Endothelial cell of umbilical vein (primary cell): ENCODE data around the gene BMPER. TPM values are rescaled to one million over a fixed set of nuclear protein-coding genes. Genes with fewer than 3 reads are reported as not detected.

Source experiments
- BruUV-seq: library from RNA; stranded (reverse); fragments of 400-500 nt; replicated peaks from 2 replicates; lab custom pipeline; 2021; lab: Mats Ljungman, UMichigan
- CTCF ChIA-PET: fragments of 300-600, 350-600 bp; sonication (Branson Sonifier 250); formaldehyde crosslinking; loops from one replicate; lab custom pipeline; 2021; ENCODE audit warnings: antibody characterized with exemption, inconsistent platforms; lab: Charles Lee
- POLR2A ChIA-PET: fragments of 300-600, 350-600 bp; sonication (Branson Sonifier 250); formaldehyde crosslinking; loops from one replicate; lab custom pipeline; 2021; ENCODE audit warnings: antibody characterized with exemption, inconsistent platforms; lab: Charles Lee
- DNase-seq: peaks from one replicate; pipeline ENCODE4 v3.0.0-alpha.2; 2011; ENCODE audit warnings: low read depth, low spot score
- FAIRE-seq: peaks from 2 replicates; lab custom pipeline; 2011; peaks lifted over from hg19 to GRCh38; lab: Jason Lieb, UNC
- H2AFZ ChIP-seq: 2 replicates; pipeline ENCODE4 v1.6.0; 2012; ENCODE audit warnings: low read depth, low read length, control low read depth, inconsistent platforms
- H3K27ac ChIP-seq: 2 replicates; pipeline ENCODE4 v1.5.1; 2011; ENCODE audit warnings: low read depth, mild to moderate bottlenecking, control low read depth, low read length, moderate library complexity; ENCODE audit not compliant: insufficient read depth
- H3K27me3 ChIP-seq, 2 experiments: 2 replicates each; pipeline versions ENCODE4 v1.6.0 to v1.6.1; 2011; ENCODE audit warnings: low read length in 2 of 2, mixed read lengths in 1 of 2; ENCODE audit not compliant: control insufficient read depth in 2 of 2, insufficient read depth in 2 of 2
- H3K36me3 ChIP-seq, 2 experiments: 2 replicates in 1 of 2; 3 replicates in 1 of 2; pipeline ENCODE4 v1.5.1; 2011; ENCODE audit warnings: low read length in 2 of 2, mild to moderate bottlenecking in 1 of 2, moderate library complexity in 1 of 2; ENCODE audit not compliant: control insufficient read depth in 2 of 2, insufficient read depth in 2 of 2; ENCODE audit errors: extremely low read depth in 1 of 2
- H3K4me1 ChIP-seq: 3 replicates; pipeline ENCODE4 v1.5.1; 2011; ENCODE audit warnings: mild to moderate bottlenecking, low read length; ENCODE audit not compliant: control insufficient read depth, insufficient read depth; ENCODE audit errors: extremely low read depth
- H3K4me2 ChIP-seq: 2 replicates; pipeline ENCODE4 v1.6.1; 2011; ENCODE audit warnings: low read length, control low read depth, mixed read lengths; ENCODE audit not compliant: insufficient read depth
- H3K4me3 ChIP-seq, 3 experiments: fragments of 200-600 bp in 1 of 3; sonication (generic), shearing (Covaris generic) in 1 of 3; replicated peaks in 1 of 3; 2 replicates each; pipeline ENCODE4 v1.5.1; 2011 to 2016; ENCODE audit warnings: control low read depth in 3 of 3, low read length in 3 of 3, mild to moderate bottlenecking in 2 of 3, inconsistent platforms in 1 of 3, low read depth in 1 of 3, moderate library complexity in 1 of 3; ENCODE audit not compliant: insufficient read depth in 1 of 3
- H3K79me2 ChIP-seq: 2 replicates; pipeline ENCODE4 v1.6.0; 2012; ENCODE audit warnings: low read length, inconsistent platforms; ENCODE audit not compliant: control insufficient read depth, insufficient read depth
- H3K9ac ChIP-seq: replicated peaks from 2 replicates; pipeline ENCODE3; 2011; ENCODE audit warnings: low read length, control low read depth; ENCODE audit not compliant: insufficient read depth; ENCODE audit errors: extremely low read depth
- H3K9me1 ChIP-seq: replicated peaks from 3 replicates; pipeline ENCODE4 v1.6.0; 2011; ENCODE audit warnings: mild to moderate bottlenecking, low read length; ENCODE audit not compliant: control insufficient read depth, insufficient read depth; ENCODE audit errors: extremely low read depth
- H3K9me3 ChIP-seq: replicated peaks from 2 replicates; pipeline ENCODE4 v1.5.1; 2012; ENCODE audit warnings: low read length, inconsistent platforms; ENCODE audit not compliant: control insufficient read depth, insufficient read depth
- H4K20me1 ChIP-seq: replicated peaks from 2 replicates; pipeline ENCODE3; 2011; ENCODE audit warnings: mild to moderate bottlenecking, low read length; ENCODE audit not compliant: control insufficient read depth, insufficient read depth; ENCODE audit errors: extremely low read depth
- EZH2 ChIP-seq: IDR thresholded peaks from 2 replicates; pipeline ENCODE4 v1.6.1; 2012; ENCODE audit warnings: borderline replicate concordance, low read depth, mild to moderate bottlenecking, moderate library complexity, low read length, inconsistent platforms; ENCODE audit not compliant: severe bottlenecking
- FOS ChIP-seq: IDR thresholded peaks from 2 replicates; pipeline ENCODE4 v1.6.1; 2011; ENCODE audit warnings: mild to moderate bottlenecking, low read length, moderate library complexity, borderline replicate concordance; ENCODE audit not compliant: insufficient read depth
- GATA2 ChIP-seq: IDR thresholded peaks from 2 replicates; pipeline ENCODE4 v1.7.0; 2011; ENCODE audit warnings: low read depth, mild to moderate bottlenecking, moderate library complexity, mixed read lengths, low read length; ENCODE audit not compliant: insufficient read length, insufficient read depth
- JUN ChIP-seq: IDR thresholded peaks from 2 replicates; pipeline ENCODE4 v1.6.1; 2011; ENCODE audit warnings: borderline replicate concordance, low read depth; ENCODE audit not compliant: insufficient read length, insufficient read depth
- MYC ChIP-seq: IDR thresholded peaks from one replicate; pipeline ENCODE4 v1.6.1; 2011; ENCODE audit warnings: mild to moderate bottlenecking, low read depth, low read length
- POLR2A ChIP-seq: IDR thresholded peaks from 2 replicates; pipeline ENCODE4 v1.6.1; 2012; ENCODE audit warnings: low read depth, mild to moderate bottlenecking, control low read depth, low read length
- POLR2AphosphoS5 ChIP-seq: IDR thresholded peaks from 2 replicates; pipeline ENCODE4 v1.6.1; 2012; ENCODE audit warnings: low read depth, mild to moderate bottlenecking, control low read depth, low read length, moderate library complexity; ENCODE audit not compliant: insufficient read depth
- dilution Hi-C: fragments of 300-500 bp; cut with MboI; formaldehyde crosslinking; loops from one replicate; pipeline ENCODE4 v1.15.0; 2019; ENCODE audit warnings: low sequenced_read_pairs; ENCODE audit not compliant: extremely low pct_ligation_motif_present
- intact Hi-C: fragments of 100-400 bp; cut with micrococcal nuclease; formaldehyde crosslinking; loops from one replicate; pipeline ENCODE4 v1.10.0; 2022
- polyA plus RNA-seq, 4 experiments: library from polyadenylated mRNA; depleted of rRNA in 3 of 4; stranded (reverse) in 3 of 4; unstranded in 1 of 4; fragments of >200 nt; gene quantifications; 2 replicates each; pipeline versions ENCODE4 v1.2.1 to v1.2.3, GENCODE V29; 2011 to 2012; ENCODE audit warnings: missing spikeins in 1 of 4
- total RNA-seq: library from RNA; stranded (reverse); gene quantifications from 2 replicates; pipeline ENCODE4 v1.2.3, GENCODE V29; 2021
- TF ChIP-seq, protein P1 (sequence below): IDR thresholded peaks from 2 replicates; pipeline ENCODE4 v1.6.1; 2011; ENCODE audit not compliant: insufficient read depth, insufficient read length
- TF ChIP-seq, protein P2 (sequence below), 2 donors: IDR thresholded peaks; 1 replicate in 1 of 2; 2 replicates in 1 of 2; pipeline ENCODE4 v1.5.1; 2011; ENCODE audit warnings: low read length in 2 of 2, mild to moderate bottlenecking in 2 of 2, moderate library complexity in 2 of 2, control low read depth in 1 of 2, inconsistent platforms in 1 of 2, low read depth in 1 of 2; ENCODE audit not compliant: insufficient read depth in 1 of 2; ENCODE audit errors: extremely low read depth in 1 of 2

BMPER gene
- total and polyA plus RNA-seq, 2 donors (not counting 3 experiments of a cell fraction or from before 2014, with no cell fraction given), result 0.10 to 0.13 TPM

DNA sequence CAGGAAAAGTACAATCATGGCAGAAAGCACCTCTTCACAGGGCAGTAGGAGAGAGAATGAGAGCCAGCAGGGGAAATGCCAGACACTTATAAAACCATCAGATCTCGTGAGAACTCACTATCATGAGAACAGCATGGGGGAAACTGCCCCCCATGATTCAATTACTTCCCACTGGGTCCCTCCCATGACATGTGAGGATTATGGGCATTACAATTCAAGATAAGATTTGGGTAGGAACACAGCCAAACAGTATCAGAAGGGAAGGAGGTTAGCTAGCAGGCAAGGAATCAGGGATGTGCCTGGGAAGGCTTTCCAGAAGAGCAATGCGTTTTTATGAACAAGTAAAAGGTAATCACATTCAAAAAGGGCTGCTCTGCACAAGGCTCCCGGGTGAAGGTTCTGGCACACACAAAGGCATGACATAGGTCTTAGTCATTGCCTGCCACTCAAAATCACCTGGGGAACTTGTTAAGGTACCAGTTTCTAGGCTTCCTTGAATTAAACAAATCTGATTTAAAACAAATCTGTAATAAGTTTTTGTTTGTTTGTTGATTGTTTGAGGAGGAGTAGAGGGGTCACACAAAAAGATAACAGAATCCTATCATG, 40.9 kb downstream of the BMPER start:
- H3K4me2 ChIP-seq, result no peak overlapping the region
- no TSS peak for BruUV-seq
- TF ChIP-seq MYC, result no peak
- TF ChIP-seq FOS, result no peak
- TF ChIP-seq POLR2A, result no peak
- TF ChIP-seq GATA2, result no peak
- no peak for TF ChIP-seq JUN
- TF ChIP-seq EZH2, result no peak
- TF ChIP-seq, protein P1, sequence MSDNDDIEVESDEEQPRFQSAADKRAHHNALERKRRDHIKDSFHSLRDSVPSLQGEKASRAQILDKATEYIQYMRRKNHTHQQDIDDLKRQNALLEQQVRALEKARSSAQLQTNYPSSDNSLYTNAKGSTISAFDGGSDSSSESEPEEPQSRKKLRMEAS, result no peak
- TF ChIP-seq, protein P2, sequence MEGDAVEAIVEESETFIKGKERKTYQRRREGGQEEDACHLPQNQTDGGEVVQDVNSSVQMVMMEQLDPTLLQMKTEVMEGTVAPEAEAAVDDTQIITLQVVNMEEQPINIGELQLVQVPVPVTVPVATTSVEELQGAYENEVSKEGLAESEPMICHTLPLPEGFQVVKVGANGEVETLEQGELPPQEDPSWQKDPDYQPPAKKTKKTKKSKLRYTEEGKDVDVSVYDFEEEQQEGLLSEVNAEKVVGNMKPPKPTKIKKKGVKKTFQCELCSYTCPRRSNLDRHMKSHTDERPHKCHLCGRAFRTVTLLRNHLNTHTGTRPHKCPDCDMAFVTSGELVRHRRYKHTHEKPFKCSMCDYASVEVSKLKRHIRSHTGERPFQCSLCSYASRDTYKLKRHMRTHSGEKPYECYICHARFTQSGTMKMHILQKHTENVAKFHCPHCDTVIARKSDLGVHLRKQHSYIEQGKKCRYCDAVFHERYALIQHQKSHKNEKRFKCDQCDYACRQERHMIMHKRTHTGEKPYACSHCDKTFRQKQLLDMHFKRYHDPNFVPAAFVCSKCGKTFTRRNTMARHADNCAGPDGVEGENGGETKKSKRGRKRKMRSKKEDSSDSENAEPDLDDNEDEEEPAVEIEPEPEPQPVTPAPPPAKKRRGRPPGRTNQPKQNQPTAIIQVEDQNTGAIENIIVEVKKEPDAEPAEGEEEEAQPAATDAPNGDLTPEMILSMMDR (IDR thresholded peaks at IDR 0.05; ENCODE audit: extremely low read depth in 1 of 2, insufficient read depth in 1 of 2, low read depth in 1 of 2, low read length in 2 of 2), result no peak
- TF ChIP-seq POLR2AphosphoS5, result no peak
- CTCF ChIA-PET, result no interaction called here
- no peaks in the 10 kb centered on the region for H4K20me1 ChIP-seq
- no peak overlapping the region for H2AFZ ChIP-seq
- no peak overlapping the region for H3K27ac ChIP-seq
- no peaks in the 10 kb centered on the region for H3K27me3 ChIP-seq
- DNase-seq, result no peak
- POLR2A ChIA-PET, result no interaction called here
- no peaks in the 10 kb centered on the region for H3K79me2 ChIP-seq
- H3K4me1 ChIP-seq, result no peaks in the 10 kb centered on the region
- H3K4me3 ChIP-seq, result no peak overlapping the region
- intact Hi-C loops, result no loop called here
- no peaks in the 10 kb centered on the region for H3K36me3 ChIP-seq
- H3K9me1 ChIP-seq, result no peaks in the 10 kb centered on the region
- H3K9me3 ChIP-seq, result no peaks in the 10 kb centered on the region
- no peak overlapping the region for H3K9ac ChIP-seq
- no peak for FAIRE-seq
- dilution Hi-C loops, result no loop called here
